A549 (cell line): ENCODE measurements around the gene RAPGEF2.
"Not testable (repeated sequence)": the region's sequence is repeated elsewhere in the genome, so short reads cannot be mapped to it uniquely, and the experiment has no call there.

Experiments used
- CTCF ChIP-seq: fragments of >200 bp; sonication (Bioruptor Twin); formaldehyde crosslinking; IDR thresholded peaks from 3 replicates; pipeline ENCODE4 v1.5.1; 2016
- E2F6 ChIP-seq: IDR thresholded peaks from 2 replicates; pipeline ENCODE4 v1.6.1; 2012; ENCODE audit warnings: low read depth, borderline replicate concordance
- EP300 ChIP-seq, 2 experiments: fragments of >200 bp; sonication (Bioruptor Twin); formaldehyde crosslinking; IDR thresholded peaks; 2 replicates in 1 of 2; 3 replicates in 1 of 2; pipeline ENCODE4 v1.6.1; 2016 to 2017
- POLR2A ChIP-seq: IDR thresholded peaks from 2 replicates; pipeline ENCODE4 v1.6.1; 2012; ENCODE audit warnings: mild to moderate bottlenecking, low read length
- TF ChIP-seq, protein P1 (sequence below): IDR thresholded peaks from 2 replicates; pipeline ENCODE4 v1.6.1; 2012

- TF ChIP-seq CTCF; EP300 (IDR thresholded peaks at IDR 0.05); POLR2A; E2F6: not testable (repeated sequence)
- TF ChIP-seq, protein P1, sequence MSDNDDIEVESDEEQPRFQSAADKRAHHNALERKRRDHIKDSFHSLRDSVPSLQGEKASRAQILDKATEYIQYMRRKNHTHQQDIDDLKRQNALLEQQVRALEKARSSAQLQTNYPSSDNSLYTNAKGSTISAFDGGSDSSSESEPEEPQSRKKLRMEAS: not testable (repeated sequence)
Observed at GRCh38 chr4:159161436-159161835, 58.6 kb downstream of the RAPGEF2 start.
